Measurements from ENCODE around the gene ATRNL1.

DNA sequence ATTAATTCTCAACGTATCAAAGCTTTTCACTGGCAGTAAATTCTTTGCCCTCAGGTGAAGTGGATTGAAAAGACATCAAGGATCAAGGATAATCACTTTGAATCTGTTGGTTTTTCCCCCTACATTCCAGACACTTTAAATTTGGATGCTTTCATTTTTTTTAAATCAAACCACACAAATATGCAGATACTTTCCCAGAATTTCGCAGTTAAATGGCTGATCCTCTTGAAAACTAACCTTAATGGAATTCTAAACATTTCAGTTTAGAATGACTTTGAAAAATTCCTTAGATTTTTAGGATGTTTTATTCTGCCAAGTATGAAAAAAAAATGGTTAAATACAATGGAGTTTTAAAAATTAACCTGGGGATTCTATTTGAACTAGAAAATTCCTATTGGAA is 853.9 kb downstream of the ATRNL1 start:
- TF ChIP-seq CTCF (IDR thresholded peaks at IDR 0.05; ENCODE audit: low read depth, low read length) (no peak), EZH2phosphoT487 (IDR thresholded peaks at IDR 0.05; ENCODE audit: low read depth) (no peak)
